GM19372 (cell line): ENCODE data around the gene PEDS1.
"Not testable (repeated sequence)": the region's sequence is repeated elsewhere in the genome, so short reads cannot be mapped to it uniquely, and the experiment has no call there.

Source experiments
- ATAC-seq: cut with Tn5 transposase; IDR thresholded peaks from one replicate; pipeline ENCODE4 v1.9.1; 2021; ENCODE audit warnings: mild to moderate bottlenecking, low read depth, moderate library complexity; ENCODE audit not compliant: unreplicated experiment

Gene PEDS1

GRCh38 chr20:50115591-50116367, 37.7 kb downstream of the PEDS1 start:
- ATAC-seq = peak; percentile 66

GRCh38 chr20:50115041-50115512, 38.4 kb downstream of the PEDS1 start:
- no peak for ATAC-seq

GRCh38 chr20:50113420-50114224, 39.9 kb downstream of the PEDS1 start:
- ATAC-seq = no peak

- peak; percentile 44 for ATAC-seq
Measured at GRCh38 chr20:50112512-50113419, 40.8 kb downstream of the PEDS1 start, which contains the start of gene UBE2V1. TSS of gene UBE2V1 (minus strand) at chr20:50113150. CDS start at chr20:50113128, 22 bp downstream.

GRCh38 chr20:50111829-50112495, 41.6 kb downstream of the PEDS1 start:
- ATAC-seq = no peak

- no peak for ATAC-seq
Measured at GRCh38 chr20:50111120-50111828, 42.2 kb downstream of the PEDS1 start.

- ATAC-seq = no peak
Measured at GRCh38 chr20:50110141-50111047, 43.1 kb downstream of the PEDS1 start.

- no peak for ATAC-seq
Measured at GRCh38 chr20:50108556-50109235, 44.8 kb downstream of the PEDS1 start.

- no peak for ATAC-seq
Measured at GRCh38 chr20:50107796-50108331, 45.7 kb downstream of the PEDS1 start.

GRCh38 chr20:50107086-50107660, 46.4 kb downstream of the PEDS1 start:
- ATAC-seq = no peak

- ATAC-seq = not testable (repeated sequence)
Measured at GRCh38 chr20:50106669-50107068, 46.9 kb downstream of the PEDS1 start.
